NT2/D1 (cell line): ENCODE results near the gene NF1.
"Not testable (repeated sequence)": the region's sequence is repeated elsewhere in the genome, so short reads cannot be mapped to it uniquely, and the experiment has no call there.

Experiments used
- SUZ12 ChIP-seq: IDR thresholded peaks from 2 replicates; pipeline ENCODE4 v1.6.1; 2011; ENCODE audit not compliant: insufficient read length, insufficient read depth; ENCODE audit errors: extremely low read depth
- YY1 ChIP-seq: IDR thresholded peaks from 2 replicates; pipeline ENCODE4 v1.6.1; 2011; ENCODE audit not compliant: insufficient read length, insufficient read depth
- ZNF274 ChIP-seq: IDR thresholded peaks from 2 replicates; pipeline ENCODE4 v1.6.1; 2011; ENCODE audit warnings: mild to moderate bottlenecking, low read depth, low read length

DNA sequence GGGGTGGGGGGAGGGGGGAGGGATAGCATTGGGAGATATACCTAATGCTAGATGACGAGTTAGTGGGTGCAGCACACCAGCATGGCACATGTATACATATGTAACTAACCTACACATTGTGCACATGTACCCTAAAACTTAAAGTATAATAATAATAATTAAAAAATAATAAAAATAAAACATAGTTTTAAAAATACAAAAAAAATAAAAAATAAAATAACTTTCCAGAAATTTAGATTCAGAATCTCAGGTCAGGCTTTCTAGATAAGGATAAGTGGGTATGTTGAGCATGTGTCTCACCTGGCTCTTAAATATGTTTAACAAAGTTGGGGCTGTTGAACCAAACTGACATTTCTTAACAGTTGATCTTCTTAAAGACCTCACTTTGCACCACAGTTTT lies 193.2 kb downstream of the NF1 start:
- TF ChIP-seq YY1, SUZ12, ZNF274: not testable (repeated sequence)
